Nephron (organoid): ENCODE data around the gene PTGS1.

Source experiments
- H3K27ac Mint-ChIP-seq, 3 experiments: 2 replicates each; pipeline ENCODE4 v1.8.0; 2020; ENCODE audit warnings: mixed read lengths in 3 of 3, mild to moderate bottlenecking in 2 of 3, moderate library complexity in 1 of 3
- H3K27me3 Mint-ChIP-seq: 2 replicates; pipeline ENCODE4 v1.8.0; 2021; ENCODE audit warnings: low read depth, mild to moderate bottlenecking, moderate library complexity, mixed read lengths
- H3K36me3 Mint-ChIP-seq: 2 replicates; pipeline ENCODE4 v1.8.0; 2020; ENCODE audit warnings: low read depth, mixed read lengths
- H3K4me1 Mint-ChIP-seq: 2 replicates; pipeline ENCODE4 v1.8.0; 2020; ENCODE audit warnings: mixed read lengths
- H3K4me3 Mint-ChIP-seq, 3 experiments: 2 replicates each; pipeline ENCODE4 v1.8.0; 2020; ENCODE audit warnings: mild to moderate bottlenecking in 3 of 3, mixed read lengths in 3 of 3, moderate library complexity in 2 of 3
- H3K9me3 Mint-ChIP-seq: 2 replicates; pipeline ENCODE4 v1.8.0; 2020; ENCODE audit warnings: mixed read lengths
- CTCF ChIP-seq, 3 experiments: fragments of 200-600 bp; sonication (generic); IDR thresholded peaks; one replicate each; pipeline ENCODE4 v1.5.0; 2021; ENCODE audit warnings: antibody characterized with exemption in 3 of 3; ENCODE audit not compliant: unreplicated experiment in 3 of 3

PTGS1 gene

GRCh38 chr9:122418016-122418415 lies 47.2 kb downstream of the PTGS1 start:
- H3K27ac Mint-ChIP-seq = no peak overlapping the region
- H3K4me1 Mint-ChIP-seq = no peaks in the 10 kb centered on the region
- peaks cover 3% of the 10 kb centered on the region for H3K36me3 Mint-ChIP-seq
- H3K4me3 Mint-ChIP-seq = no peak overlapping the region
- TF ChIP-seq CTCF (IDR thresholded peaks at IDR 0.05; ENCODE audit: unreplicated experiment in 3 of 3) = no peak
- H3K27me3 Mint-ChIP-seq = peaks cover 4% of the 10 kb centered on the region
- peaks cover 51% of the 10 kb centered on the region for H3K9me3 Mint-ChIP-seq

GRCh38 chr9:122420315-122420714 lies 49.5 kb downstream of the PTGS1 start:
- TF ChIP-seq CTCF (IDR thresholded peaks at IDR 0.05; ENCODE audit: unreplicated experiment in 3 of 3) = no peak
- peaks cover 11% of the 10 kb centered on the region for H3K27me3 Mint-ChIP-seq
- no peak overlapping the region for H3K4me3 Mint-ChIP-seq
- H3K27ac Mint-ChIP-seq = no peak overlapping the region
- peaks cover 42% of the 10 kb centered on the region for H3K9me3 Mint-ChIP-seq
- H3K4me1 Mint-ChIP-seq = no peaks in the 10 kb centered on the region
- peaks cover 3% of the 10 kb centered on the region for H3K36me3 Mint-ChIP-seq

GRCh38 chr9:122425087-122425486 lies 54.3 kb downstream of the PTGS1 start:
- no peaks in the 10 kb centered on the region for H3K36me3 Mint-ChIP-seq
- no peaks in the 10 kb centered on the region for H3K4me1 Mint-ChIP-seq
- TF ChIP-seq CTCF (IDR thresholded peaks at IDR 0.05; ENCODE audit: unreplicated experiment in 3 of 3) = no peak
- H3K27ac Mint-ChIP-seq = no peak overlapping the region
- H3K9me3 Mint-ChIP-seq = peaks cover 22% of the 10 kb centered on the region
- no peak overlapping the region for H3K4me3 Mint-ChIP-seq
- peaks cover 14% of the 10 kb centered on the region for H3K27me3 Mint-ChIP-seq

- H3K27me3 Mint-ChIP-seq = peaks cover 14% of the 10 kb centered on the region
- H3K27ac Mint-ChIP-seq = no peak overlapping the region
- peaks cover 15% of the 10 kb centered on the region for H3K9me3 Mint-ChIP-seq
- H3K4me1 Mint-ChIP-seq = no peaks in the 10 kb centered on the region
- no peaks in the 10 kb centered on the region for H3K36me3 Mint-ChIP-seq
- H3K4me3 Mint-ChIP-seq = no peak overlapping the region
- no peak for TF ChIP-seq CTCF (IDR thresholded peaks at IDR 0.05; ENCODE audit: unreplicated experiment in 3 of 3)
Measured at GRCh38 chr9:122426723-122427122, 55.9 kb downstream of the PTGS1 start.

- no peak overlapping the region for H3K4me3 Mint-ChIP-seq
- H3K27ac Mint-ChIP-seq = no peak overlapping the region
- peaks cover 57% of the 10 kb centered on the region for H3K27me3 Mint-ChIP-seq
- H3K4me1 Mint-ChIP-seq = no peaks in the 10 kb centered on the region
- peaks cover 6% of the 10 kb centered on the region for H3K9me3 Mint-ChIP-seq
- no peaks in the 10 kb centered on the region for H3K36me3 Mint-ChIP-seq
- no peak for TF ChIP-seq CTCF (IDR thresholded peaks at IDR 0.05; ENCODE audit: unreplicated experiment in 3 of 3)
Measured at GRCh38 chr9:122442568-122442967, 71.7 kb downstream of the PTGS1 start.

- Mint-ChIP-seq H3K9me3 (peaks cover 6% of the 10 kb centered on the region), H3K4me1 (no peaks in the 10 kb centered on the region), H3K36me3 (no peaks in the 10 kb centered on the region), H3K27ac (no peak overlapping the region), H3K27me3 (peaks cover 53% of the 10 kb centered on the region), H3K4me3 (no peak overlapping the region)
- no peak for TF ChIP-seq CTCF (IDR thresholded peaks at IDR 0.05; ENCODE audit: unreplicated experiment in 3 of 3)
Measured at GRCh38 chr9:122444041-122444733, 73.4 kb downstream of the PTGS1 start.
